ENCODE measurements around the gene PGAM5. TPM values are rescaled to one million over a fixed set of nuclear protein-coding genes. Genes with fewer than 3 reads are reported as not detected.
"Not testable (repeated sequence)": the region's sequence is repeated elsewhere in the genome, so short reads cannot be mapped to it uniquely, and the experiment has no call there.

The PGAM5 gene
- total RNA-seq, 1 experiment from 2014 or later = 24.3 TPM

DNA sequence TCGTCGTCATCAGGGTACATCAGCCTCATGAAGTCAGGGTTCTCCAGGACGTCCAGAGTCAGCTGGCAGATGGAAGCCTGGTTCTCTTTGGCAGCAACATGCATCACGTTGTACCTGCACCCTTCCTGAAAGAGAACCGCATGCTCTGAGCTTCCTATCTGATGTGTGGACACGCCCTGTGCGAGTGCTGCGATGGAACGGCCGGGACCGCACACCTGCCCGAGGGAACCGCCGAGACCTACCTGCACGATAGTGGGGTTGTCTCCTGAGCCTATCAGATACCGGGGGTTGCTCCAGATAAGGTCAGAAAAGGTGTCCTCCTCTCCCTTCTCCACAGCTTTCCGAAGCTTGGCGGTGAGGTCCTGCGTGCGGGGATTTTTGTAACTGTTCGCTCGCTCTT lies 37.3 kb downstream of the PGAM5 start:
- DNase-seq (ENCODE audit: low read depth) = no peak

DNA sequence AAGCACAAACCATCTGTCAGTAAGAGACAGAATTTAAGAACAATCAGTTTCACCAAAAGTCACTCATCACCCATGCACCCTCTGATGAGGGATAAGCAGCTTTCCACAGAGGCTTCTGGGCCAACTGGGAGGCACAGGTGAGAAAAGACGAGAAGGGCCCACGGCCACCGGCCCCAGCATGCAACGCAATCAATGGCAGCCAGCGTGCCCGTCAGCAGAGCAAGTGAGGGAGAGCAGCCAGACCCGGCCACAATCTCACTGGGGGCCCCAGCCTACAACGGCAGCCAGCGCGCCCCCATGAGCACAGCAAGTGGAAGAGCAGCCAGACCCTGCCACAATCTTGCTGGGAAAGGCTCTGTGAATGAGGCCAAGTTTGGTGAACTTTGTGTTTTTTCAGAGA lies 37.7 kb downstream of the PGAM5 start:
- DNase-seq (ENCODE audit: low read depth) = no peak

DNA sequence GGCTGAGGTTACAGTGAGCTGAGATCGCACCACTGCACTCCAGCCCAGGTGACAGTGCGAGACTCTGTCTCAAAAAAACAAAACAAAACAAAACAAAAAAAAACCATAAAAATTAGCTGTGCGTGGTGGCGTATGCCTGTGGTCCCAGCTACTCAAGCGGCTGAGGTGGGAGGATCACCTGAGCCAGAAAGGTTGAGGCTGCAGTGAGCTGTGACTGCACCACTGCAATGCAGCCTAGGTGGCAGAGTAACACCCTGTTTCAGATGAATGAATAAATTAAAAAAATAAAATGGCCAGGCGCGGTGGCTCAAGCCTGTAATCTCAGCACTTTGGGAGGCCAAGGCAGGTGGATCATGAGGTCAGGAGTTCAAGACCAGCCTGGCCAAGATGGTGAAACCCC lies 43.0 kb downstream of the PGAM5 start:
- not testable (repeated sequence) for DNase-seq (ENCODE audit: low read depth)

DNA sequence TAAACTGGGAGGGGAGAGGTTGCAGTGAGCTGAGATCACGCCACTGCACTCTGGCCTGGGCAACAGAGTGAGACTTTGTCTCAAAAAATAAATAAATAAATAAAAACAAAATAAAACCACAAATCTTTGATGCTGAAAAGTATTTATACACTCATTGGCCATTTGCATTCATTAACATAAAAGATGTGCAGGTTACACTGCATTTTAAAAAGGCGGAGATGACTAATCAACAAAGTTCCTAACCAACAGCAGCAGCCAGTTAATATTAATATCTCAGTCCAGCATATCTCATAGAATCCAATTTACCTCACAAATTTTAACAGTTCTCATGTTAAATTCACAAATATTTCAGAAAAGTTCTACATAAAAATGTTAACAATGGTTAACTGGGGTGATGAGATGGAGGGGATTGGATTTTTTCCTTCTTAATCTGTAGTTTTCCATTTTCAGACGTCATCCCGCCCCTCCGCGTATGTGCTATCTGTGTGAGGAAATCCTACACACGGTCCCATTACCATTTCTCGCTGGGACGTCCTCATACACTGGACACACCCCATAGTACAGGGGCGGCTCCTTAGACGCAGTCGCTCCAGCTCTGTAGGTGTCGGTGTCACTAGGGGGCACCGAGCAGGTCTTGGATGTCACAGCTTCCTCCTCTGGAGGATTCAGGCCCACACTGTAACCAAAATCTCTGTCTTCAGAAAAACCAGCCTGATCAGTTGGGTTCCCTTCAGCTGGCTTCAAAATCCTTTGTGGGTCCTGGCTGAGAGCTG lies 43.7 kb downstream of the PGAM5 start:
- no peak for DNase-seq (ENCODE audit: low read depth)

DNA sequence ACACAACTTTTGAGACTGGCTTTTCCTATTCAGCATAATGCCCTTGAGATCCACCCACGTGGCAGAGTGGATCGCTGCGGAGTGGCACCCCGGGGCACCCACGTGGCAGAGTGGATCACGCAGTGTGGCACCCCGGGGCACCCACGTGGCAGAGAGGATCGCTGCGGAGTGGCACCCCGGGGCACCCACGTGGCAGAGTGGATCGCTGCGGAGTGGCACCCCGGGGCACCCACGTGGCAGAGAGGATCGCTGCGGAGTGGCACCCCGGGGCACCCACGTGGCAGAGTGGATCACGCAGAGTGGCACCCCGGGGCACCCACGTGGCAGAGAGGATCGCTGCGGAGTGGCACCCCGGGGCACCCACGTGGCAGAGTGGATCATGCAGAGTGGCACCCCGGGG lies 48.2 kb downstream of the PGAM5 start:
- DNase-seq (ENCODE audit: low read depth) = not testable (repeated sequence)

DNA sequence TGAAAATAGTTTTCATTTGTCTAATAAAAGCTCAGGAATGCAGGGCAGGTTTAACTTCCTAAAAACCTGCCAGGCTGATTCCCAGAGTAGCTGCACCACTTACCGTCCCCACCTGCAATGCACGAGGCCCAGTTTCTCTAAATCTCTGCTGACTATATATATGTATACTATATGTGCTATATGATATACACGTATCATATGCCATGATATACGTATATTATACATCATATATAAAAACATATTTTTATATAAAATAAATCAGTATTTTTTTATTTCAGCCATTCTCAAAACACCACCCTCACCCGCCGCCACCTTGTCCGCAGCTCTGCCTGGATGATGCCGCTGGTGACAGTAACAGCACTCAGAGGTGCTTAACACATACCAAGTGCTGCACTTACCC lies 48.7 kb downstream of the PGAM5 start:
- no peak for DNase-seq (ENCODE audit: low read depth)

DNA sequence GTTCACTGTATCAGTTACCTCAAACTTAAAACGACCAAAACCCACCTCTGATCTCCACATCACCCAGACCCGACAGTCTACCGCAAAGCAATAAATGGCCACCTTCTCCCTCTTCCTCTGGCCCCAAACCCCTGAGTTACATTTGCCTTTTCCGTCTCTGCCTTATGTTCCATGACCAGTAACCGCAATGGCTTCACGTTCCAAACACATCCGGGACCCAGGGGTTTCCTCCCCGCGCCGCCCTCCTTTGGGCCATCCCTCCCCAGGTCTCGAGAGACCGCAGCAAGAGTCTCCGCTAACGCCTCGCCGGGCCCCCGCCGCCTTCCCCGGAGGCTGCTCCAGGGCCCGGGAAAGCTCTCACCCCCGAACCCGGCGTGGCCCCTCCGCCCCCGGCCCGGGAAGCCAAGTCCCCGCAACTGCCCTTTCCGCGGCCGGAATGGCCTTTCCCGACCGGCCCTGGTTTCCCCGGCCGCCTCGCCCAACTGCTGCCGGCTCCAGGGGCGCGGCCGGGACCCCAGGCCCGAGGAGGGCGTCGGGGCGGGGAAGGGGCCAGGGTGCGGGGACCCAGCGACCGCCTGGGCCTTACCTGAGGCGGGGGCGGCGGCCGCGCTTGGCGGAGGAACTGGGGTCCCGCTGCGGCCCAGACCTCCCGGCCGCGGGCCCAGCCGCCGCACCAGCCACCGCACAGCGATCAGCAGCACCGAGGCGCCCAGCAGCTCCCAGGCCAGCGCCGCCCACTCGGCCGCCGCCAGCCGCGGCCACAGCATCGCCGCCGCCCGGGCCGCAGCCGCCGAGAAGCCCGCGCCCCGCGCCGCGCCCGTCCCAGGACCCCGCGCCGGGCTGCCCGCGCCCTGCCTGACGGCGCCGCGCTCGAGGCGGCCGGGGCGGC lies 50.6 kb downstream of the PGAM5 start, which contains the start of gene ANKLE2:
Gene ANKLE2 (minus strand): TSS at position 801 of the 889 bp plus-strand sequence. CDS start 34 bp downstream, at position 767.
- DNase-seq (ENCODE audit: low read depth) = peak; percentile 78

DNA sequence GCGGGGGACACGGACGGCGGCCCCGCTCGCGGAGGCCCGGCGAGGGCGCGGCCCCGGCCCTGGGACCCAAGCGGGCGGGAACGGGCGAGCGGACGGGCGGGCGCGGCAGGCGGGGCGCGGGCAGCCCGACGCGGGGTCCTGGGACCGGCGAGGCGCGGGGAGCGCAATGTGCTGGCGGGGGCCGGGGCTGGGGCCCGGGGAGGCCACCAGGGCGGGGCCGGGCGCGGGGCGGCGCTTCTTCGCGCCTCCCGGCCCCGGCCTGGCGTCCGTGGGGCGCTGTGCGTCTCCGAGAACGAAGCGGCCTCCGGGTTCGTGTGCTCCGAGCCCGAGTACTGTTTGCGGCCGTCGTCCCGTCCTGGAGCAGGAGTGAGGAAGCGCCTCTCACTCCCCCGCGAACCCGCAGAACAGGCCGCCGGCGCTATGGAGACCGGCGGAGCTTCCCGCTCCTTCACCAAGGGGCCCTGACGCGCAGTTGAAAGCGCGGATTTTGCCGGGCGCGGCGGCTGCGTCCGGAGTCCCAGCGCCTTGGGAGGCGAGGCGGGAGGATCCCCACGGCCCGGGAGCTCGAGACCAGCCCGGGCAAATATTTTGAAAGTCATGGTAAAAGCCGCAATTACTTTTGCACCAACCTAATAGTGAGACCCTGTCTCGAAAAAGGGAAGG lies 51.4 kb downstream of the PGAM5 start:
- peak; percentile 91 for DNase-seq (ENCODE audit: low read depth)

DNA sequence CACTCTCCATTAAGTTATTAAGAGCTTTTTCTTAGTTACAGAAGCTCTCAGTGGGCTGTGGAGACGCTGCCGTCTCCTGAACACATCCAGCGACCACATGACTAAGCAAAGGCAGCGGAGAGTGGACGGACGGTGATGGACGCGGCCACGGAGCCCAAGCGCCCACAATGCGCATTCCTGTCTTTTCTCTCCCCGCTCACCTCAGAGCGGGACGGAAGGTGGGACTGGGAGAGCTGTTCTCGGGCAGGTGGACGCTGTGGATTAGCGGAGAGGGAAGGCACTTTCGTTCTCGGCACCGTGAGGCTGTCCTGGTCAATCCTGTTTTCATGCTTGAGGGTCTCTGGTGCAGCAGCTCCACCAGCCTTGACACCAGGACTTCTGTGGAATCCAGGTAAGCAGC lies 53.6 kb downstream of the PGAM5 start:
- no peak for DNase-seq (ENCODE audit: low read depth)

DNA sequence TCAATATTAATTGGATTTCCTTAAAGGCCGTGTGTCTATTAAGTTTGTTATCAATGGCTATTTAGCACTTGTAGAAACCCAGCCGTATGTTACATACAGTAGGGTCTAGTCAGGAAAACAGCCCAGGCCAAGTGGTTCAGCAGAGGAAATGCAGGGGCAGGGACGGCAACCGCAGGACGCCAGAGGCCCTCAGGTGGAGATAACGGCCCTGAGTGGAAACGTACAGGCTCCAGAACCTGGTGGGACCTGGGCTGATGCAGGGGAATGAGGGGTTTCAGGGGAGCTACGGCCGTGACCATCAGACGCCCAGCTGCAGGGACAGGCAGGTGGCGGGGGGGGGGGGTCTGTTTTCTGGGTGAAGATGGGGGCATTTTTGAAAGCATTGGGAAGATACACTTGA lies 54.7 kb downstream of the PGAM5 start:
- no peak for DNase-seq (ENCODE audit: low read depth)

DNA sequence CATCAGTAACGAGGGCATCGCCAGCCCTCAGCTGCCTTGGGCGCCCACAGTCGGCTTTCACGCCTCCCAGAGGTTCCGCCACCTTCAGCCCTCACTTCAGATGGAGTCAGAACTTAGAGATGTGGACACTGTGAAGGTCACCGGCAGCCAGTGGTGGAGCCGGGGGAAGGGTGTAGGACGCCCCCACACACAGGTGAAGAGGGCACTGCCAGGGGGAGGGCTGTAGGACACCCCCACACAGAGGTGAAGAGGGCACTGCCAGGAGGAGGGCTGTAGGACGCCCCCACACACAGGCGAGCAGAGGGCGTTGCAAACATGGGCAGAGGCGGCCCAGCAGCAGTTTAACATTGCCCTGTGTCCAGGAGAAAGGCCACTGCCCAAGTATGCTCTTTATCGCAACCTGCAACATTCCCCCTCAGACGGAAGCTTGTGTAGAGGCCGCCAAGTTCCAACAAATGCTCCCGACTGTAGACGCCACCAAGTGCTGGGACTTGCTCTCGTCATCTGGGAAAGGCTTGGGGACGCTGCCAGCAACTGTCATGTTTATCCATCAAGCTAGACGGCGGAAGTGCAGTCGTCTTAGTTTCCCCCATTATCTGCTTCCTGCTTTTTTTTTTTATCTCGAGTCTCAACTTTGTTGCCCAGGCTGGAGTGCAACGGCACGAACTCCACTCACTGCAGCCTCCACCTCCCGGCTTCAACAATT lies 55.9 kb downstream of the PGAM5 start:
- no peak for DNase-seq (ENCODE audit: low read depth)

DNA sequence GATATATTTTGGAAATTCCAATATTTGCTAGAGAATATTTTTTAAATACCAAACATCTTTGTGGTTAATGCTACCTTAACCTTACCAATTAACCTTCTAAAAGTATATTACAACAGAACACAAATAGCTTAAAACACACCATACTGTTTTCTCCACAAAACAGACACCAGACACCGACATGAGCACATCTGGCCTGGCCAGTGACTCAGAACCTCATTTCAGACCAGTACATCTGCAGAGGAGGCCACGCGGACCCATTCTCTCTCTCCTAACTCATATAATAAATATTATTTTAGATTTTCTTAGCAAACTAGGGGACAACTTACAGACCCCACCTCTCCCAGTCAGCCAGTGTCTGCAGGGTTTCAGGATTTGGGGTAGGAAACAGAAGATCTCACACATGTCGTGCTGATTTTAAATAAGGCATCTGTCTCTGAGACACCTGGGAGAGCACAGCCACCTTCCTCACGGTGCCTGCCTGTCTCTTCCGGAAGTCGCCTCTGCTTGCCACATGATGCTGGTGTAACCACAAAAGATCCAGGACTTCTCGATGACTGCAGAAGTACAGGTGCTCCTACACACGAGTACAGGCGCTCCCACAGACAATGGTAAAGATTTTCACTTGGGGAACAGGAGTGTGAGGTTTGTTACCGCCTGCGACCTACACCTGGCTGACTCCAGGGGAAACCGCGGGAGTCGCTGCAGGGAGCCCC lies 60.6 kb downstream of the PGAM5 start:
- DNase-seq (ENCODE audit: low read depth) = no peak

Other genes starting within 250 kb of the PGAM5 start
- 1.2 and 2.3 TPM in 2 replicates for gene FBRSL1, start 220.7 kb upstream of the PGAM5 start, total RNA-seq (2014; rRNA removed; shearing (Covaris generic))
- gene LRCOL1, start 100.3 kb upstream of the PGAM5 start, total RNA-seq (2014; rRNA removed; shearing (Covaris generic)) = not detected in 2 replicates
- not detected in 2 replicates for gene P2RX2, start 92.1 kb upstream of the PGAM5 start, total RNA-seq (2014; rRNA removed; shearing (Covaris generic))
- gene POLE, start 23.5 kb upstream of the PGAM5 start, total RNA-seq (2014; rRNA removed; shearing (Covaris generic)) = 14.9 and 18.2 TPM in 2 replicates
- 59.0 and 83.1 TPM in 2 replicates for gene PXMP2, start 23.3 kb upstream of the PGAM5 start, total RNA-seq (2014; rRNA removed; shearing (Covaris generic))
- gene ANKLE2, start 51.0 kb downstream of the PGAM5 start, total RNA-seq (2014; rRNA removed; shearing (Covaris generic)) = 42.9 and 45.8 TPM in 2 replicates
- gene GOLGA3, start 118.0 kb downstream of the PGAM5 start, total RNA-seq (2014; rRNA removed; shearing (Covaris generic)) = 17.7 and 44.7 TPM in 2 replicates
- 9.8 and 10.2 TPM in 2 replicates for gene CHFR, start 176.8 kb downstream of the PGAM5 start, total RNA-seq (2014; rRNA removed; shearing (Covaris generic))
- 3.0 and 3.5 TPM in 2 replicates for gene ZNF605, start 245.5 kb downstream of the PGAM5 start, total RNA-seq (2014; rRNA removed; shearing (Covaris generic))